Measurements from ENCODE around the gene FASTKD1.
"Not testable (repeated sequence)": the region's sequence is repeated elsewhere in the genome, so short reads cannot be mapped to it uniquely, and the experiment has no call there.

Gene FASTKD1, protein sequence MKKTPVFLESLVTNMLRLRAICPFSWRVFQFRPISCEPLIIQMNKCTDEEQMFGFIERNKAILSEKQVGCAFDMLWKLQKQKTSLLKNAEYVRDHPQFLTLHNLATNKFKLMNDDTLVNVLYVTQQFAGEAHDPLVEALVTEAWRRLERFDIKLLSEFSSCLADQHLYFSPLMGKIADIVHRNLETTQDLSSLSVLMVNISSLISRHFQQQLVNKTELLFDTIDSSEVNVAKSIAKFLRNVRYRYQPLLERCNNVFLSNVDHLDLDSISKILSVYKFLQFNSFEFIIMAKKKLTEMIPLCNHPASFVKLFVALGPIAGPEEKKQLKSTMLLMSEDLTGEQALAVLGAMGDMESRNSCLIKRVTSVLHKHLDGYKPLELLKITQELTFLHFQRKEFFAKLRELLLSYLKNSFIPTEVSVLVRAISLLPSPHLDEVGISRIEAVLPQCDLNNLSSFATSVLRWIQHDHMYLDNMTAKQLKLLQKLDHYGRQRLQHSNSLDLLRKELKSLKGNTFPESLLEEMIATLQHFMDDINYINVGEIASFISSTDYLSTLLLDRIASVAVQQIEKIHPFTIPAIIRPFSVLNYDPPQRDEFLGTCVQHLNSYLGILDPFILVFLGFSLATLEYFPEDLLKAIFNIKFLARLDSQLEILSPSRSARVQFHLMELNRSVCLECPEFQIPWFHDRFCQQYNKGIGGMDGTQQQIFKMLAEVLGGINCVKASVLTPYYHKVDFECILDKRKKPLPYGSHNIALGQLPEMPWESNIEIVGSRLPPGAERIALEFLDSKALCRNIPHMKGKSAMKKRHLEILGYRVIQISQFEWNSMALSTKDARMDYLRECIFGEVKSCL

DNA sequence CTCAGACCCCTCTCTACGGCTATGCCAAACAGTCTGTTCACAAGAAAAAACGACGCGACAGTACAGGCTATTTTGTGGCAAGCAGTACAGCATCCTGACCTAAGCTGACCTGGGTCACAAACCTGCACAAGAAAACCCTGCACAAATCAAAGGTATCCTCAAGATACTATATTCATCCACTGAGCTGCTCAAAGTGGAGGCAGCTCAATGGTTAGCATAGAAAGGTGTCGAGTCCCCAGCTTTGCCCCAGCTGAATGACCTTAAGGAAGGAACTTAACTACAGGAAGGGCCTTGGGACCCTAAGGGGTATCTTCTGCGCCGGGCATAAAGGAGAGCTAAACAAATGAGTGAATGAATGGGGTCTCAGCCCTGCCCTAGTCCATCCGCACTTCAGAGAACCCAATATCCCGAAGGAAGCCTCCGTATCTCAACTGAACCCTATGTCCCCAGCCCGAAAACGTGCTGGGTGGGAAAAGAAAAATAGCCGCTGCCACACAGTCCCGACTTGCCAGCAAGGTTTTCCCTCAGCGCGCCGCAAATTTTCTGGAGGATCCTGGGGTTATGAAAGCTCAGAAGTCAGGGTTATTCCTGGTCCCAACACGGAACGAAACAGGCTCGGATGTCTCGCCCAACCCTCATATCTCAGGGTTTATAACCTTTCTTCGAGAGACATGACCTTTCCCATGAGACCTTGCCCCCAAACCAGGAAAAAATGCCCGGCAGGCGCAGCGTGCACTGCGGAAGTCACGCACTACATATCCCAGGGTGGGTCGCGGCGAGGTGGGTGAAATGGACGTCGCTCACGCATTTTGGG is at the start of gene FASTKD1:
TSS of gene FASTKD1 (minus strand) at position 706 of the 814 bp plus-strand sequence. CDS start 1,836 bp downstream, outside the sequence.
- DNase-seq (ENCODE audit: low read depth), result peak; percentile 76

DNA sequence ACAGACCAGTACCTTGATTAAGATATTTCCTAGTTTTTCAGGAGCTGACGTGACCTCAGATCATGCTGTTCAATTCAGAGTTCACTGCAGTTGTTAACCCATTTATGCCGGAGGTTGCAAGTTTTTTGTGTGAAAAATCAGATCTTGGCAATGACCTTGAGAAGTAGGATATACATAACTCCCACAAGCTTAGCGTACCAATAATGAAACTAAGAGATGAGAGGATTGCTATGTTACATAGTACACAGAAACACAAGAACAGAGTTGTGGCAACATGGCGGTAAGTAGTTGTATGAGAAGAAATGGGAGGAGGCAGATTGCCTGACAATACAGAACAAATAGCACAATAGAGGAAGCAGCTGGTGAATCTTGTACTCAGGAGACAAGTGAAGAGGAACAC is 49.6 kb upstream of the FASTKD1 start:
- DNase-seq (ENCODE audit: low read depth), result no peak

DNA sequence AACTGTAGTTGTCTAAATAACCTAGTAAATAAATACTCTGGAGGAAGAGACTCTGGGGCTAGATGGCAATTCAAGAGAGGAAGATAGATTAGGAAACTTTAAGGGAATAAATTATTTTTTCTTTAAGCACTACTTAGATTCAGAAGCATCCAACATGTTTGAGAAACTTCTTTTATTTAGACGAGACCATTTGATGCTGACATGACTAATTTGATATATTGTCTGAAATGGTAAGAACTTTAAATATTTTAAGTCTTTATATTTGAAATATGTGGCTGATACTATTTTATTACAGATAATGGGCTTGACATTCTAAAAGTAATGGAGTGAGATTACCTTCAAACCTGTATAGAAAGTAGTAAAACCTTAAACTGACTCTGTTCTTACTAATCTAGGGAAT is 46.8 kb upstream of the FASTKD1 start:
- DNase-seq (ENCODE audit: low read depth), result no peak

DNA sequence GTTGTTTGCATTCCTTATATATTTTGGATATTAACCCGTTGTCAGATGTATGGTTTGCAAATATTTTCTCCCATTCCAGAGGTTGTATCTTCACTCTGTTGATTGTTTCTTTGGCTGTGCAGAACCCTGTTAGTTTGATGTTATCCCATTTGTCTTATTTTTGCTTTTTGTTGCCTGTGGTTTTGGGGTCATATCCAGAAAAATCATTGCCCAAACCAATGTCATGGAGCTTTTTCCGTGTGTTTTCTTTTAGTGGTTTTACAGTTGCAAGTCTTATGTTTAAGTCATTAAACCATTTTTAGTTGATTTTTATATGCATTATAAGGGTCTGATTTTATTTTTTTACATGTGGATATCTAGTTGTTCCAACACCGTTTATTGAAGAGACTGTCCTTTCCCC is 46.3 kb upstream of the FASTKD1 start:
- DNase-seq (ENCODE audit: low read depth), result no peak

DNA sequence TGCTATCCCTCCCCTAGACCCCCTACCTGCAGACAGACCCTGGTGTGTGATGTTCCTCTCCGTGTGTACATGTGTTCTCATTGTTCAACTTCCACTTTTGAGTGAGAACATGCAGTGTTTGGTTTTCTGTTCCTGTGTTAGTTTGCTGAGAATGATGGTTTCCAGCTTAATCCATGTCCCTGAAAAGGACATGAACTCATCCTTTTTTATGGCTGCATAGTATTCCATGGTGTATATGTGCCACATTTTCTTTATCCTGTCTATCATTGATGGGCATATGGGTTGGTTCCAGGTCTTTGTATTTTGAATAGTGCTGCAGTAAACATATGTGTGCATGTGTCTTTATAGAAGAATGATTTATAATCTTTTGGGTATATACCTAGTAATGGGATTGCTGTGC is 42.3 kb upstream of the FASTKD1 start:
- not testable (repeated sequence) for DNase-seq (ENCODE audit: low read depth)

DNA sequence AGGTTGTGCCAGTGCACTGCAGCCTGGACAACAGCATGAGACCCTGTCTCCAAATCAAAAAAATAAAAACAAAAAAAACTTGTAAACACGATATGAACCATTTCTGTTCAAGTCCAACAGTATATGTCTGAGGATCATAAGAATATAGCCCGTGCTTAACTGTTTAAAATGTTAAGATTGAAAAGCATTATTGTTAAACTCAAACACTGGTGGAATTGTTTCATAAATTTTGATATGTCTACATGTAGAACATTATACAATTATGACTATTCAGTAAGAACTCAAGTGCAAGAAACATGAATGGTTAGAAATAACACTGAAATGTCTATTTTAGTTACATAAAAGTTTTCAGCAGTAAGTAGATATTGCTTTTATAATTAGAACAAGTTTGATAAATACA is 40.2 kb upstream of the FASTKD1 start:
- DNase-seq (ENCODE audit: low read depth), result no peak

DNA sequence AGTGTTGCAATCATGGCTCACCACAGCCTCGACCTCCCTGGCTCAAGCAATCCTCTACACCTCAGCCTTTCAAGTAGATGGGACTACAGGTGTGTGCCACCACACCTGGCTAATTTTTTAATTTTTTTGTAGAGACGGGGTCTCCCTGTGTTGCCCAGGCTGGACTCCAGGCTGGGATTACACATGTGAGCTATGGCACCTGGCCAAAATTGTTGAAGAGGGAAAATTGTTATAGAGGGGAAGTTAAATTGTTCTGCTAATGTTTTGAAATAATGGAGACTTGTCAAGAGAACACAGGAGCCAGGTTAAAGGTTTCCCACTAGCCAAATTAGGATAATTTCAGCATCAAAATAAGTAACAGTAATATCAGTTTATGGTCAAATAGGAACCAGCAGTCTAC is 35.6 kb upstream of the FASTKD1 start:
- no peak for DNase-seq (ENCODE audit: low read depth)

DNA sequence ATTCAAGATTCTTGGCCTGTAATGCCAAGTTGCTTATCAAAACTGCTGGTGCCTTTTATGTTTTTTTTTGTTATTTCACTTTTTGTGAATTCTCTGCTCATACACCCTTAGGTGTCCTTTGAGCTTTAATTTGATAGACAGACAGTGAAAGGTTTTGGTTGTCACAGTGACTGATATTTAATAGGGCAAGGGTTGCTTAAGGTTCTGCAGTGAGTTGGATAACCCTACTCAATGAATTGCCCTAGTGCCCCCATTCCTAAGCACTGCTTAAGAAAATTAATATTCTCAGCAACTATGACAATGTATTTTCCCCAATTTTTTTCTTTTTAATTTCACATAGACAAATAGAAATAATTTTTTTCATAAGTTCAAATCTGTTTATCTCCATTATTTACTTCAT is 25.9 kb upstream of the FASTKD1 start:
- no peak for DNase-seq (ENCODE audit: low read depth)

DNA sequence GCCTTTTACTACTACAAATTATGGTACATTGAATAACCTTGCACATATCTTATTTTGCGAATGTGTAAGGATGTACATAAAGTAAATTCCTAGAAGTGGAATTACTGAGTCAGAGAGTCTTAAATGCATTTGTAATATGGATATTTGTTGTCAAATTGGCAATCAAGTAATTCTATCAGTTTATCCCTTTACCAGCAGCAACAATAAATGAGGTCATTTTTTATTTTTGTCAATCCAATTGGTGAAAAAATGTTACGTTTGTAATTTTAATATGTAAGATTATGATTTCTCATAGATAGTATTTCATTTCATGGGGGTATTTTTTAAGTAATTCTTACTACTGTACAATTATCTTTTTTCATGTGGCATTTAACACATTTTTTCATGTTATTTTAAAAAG is 25.3 kb upstream of the FASTKD1 start:
- DNase-seq (ENCODE audit: low read depth), result no peak

DNA sequence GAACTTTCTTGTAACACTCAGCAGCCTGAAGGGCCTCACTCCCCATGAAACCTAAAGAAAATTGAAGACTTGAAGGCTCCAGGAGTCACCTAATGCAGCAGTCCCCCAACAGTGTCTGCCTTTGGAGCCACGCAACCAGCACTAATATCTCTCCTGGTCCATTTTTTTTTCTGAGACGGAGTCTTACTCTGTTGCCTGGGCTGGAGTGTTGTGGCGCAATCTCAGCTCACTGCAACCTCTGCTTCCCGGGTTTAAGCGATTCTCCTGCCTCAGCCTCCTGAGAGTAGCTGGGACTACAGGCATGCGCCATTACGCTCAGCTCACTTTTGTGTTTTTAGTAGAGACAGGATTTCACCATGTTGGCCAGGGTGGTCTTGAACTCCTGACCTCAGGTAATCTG is 22.9 kb upstream of the FASTKD1 start:
- not testable (repeated sequence) for DNase-seq (ENCODE audit: low read depth)

DNA sequence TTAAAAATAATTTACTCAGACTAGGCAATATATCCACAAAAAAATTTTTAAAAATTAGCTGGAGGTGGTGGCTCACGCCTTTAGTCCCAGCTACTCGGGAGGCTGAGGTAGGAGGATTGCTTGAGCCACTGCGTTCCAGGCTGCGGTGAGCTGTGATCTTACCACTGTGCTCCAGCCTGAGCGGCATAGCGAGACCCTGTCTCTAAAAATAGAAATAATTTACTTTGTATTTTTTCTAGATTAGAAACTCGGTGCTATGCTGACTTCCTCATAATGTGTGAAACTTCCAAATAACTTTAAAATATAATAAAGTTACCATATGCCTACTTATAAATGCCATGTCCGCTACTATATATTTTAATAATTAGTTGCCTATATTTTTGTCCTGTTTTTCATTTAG is 17.1 kb upstream of the FASTKD1 start:
- DNase-seq (ENCODE audit: low read depth), result no peak

DNA sequence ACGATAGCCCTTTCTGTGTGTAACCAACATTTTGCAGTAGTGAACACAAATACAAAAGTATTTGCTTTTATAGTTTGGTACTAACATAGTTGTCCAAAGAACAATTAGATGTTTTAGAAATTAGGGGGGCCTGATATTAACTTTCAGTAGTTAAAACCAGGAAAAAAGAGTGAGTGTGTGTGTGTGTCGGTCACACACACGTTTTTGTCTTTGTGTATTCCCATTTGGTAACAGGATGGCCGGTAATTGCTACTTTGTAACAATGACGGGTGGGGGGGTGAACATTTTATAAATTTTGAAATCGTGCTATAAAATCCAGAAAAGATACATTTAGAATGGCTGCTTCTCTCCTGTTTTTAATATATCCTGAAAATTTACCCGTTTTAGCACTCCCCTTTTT is 12.0 kb upstream of the FASTKD1 start:
- DNase-seq (ENCODE audit: low read depth), result no peak

DNA sequence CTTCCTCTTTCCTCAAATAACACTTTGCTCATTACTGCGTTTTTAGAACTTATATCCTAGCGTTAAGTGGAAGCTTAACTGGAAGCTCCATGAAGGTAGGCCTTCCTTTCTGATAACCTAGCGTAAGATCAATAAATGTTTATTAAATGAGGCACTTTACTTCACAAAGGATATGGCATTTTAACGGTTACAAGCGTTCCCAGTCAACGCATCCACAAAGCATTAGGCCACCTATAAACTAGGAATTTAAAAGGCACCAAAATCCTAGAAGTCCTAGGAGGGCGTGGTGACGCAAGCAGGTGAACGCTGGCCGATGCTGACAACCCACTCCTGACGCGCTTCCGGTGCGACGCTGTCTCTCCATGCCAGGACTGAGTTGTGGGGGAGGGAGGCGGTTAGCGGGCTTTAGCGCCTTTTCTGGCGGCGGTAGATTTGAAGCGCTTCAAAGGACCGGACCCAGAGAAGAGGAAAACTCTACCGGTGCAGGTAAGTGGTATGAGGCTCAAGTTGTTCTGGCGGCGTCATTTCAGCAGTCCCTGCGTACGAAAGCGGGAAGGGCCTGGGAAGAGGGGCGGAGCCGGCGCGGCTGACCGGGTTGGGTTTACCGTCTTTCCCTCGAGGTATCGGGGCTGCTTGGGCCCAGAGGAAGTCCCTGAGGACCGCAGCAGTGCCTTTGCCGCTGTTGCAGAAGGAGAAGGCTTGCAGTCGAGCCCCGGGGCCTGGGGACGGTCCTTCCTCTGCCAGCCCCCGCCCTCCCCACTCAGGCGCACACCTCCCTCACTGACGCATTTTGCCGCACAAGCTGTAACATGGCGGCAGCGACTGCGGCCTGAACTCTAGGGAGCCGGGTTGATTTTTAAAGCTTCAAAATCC is 10.6 kb upstream of the FASTKD1 start, which contains the start of gene PPIG:
TSS of gene PPIG (plus strand) at position 347 of the 873 bp plus-strand sequence. CDS start 19,691 bp downstream, outside the sequence.
- DNase-seq (ENCODE audit: low read depth), result peak; percentile 78

DNA sequence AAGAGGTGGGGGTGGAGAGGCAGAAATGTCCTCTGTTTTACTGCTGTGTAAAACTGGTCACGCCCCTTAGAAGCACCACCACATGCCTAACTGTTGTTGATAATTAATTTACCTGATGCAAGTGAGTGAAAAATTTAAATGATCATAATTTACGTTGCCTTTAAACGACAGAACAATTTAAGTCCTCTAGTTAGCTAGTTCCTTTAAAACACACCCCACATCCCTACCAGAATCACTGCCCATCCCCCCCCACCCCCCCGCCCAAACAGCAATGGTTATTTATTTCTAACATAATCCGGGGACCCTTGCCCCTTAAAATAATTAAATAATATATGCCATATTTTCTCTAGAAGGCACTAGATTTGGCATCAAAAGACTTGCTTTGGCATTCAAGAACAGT is 9.9 kb upstream of the FASTKD1 start:
- DNase-seq (ENCODE audit: low read depth), result no peak

DNA sequence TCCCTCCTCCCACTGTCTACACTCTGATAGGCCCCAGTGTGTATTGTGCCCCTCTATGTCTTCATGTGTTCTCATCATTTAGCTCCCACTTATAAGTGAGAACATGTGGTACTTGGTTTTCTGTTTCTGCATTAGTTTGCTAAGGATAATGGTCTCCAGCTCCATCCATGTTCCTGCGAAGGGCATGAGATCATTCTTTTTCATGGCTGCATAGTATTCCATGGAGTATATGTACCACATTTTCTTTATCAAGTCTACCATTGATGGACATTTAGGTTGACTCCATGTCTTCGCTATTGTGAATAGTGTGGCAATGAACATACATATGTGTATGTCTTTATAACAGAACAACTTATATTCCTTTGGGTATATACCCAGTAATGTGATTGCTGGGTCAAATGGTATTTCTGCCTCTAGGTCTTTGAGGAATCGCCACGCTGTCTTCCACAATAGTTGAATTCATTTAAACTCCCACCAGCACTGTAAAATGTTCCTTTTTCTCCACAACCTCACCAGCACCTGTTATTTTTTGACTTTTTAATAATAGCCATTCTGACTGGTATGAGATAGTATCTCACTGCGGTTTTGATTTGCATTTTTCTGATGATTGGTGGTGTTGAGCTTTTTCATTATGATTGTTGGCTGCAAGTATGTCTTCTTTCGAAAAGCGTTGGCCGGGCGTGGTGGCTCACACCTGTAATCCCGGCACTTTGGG is 9.0 kb upstream of the FASTKD1 start:
- DNase-seq (ENCODE audit: low read depth), result not testable (repeated sequence)

DNA sequence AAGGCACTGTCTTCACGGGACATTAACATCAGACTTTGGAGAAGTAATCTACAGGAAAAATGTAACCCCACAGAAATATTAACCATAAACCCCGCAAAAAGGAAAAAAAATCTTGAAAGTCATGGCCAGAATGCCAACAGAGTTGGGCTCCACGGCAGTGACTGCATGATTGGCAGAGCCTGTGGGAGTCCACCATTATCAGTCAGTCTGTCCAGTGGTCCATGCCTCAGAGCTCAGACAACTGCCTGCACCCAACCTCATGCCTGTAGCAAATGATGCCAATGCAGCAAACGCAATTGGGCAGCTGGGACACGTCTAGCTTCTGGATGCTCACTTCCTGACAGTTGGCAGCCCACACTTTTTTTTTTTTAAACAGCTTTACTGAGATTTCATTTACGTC is 5.4 kb upstream of the FASTKD1 start:
- no peak for DNase-seq (ENCODE audit: low read depth)

DNA sequence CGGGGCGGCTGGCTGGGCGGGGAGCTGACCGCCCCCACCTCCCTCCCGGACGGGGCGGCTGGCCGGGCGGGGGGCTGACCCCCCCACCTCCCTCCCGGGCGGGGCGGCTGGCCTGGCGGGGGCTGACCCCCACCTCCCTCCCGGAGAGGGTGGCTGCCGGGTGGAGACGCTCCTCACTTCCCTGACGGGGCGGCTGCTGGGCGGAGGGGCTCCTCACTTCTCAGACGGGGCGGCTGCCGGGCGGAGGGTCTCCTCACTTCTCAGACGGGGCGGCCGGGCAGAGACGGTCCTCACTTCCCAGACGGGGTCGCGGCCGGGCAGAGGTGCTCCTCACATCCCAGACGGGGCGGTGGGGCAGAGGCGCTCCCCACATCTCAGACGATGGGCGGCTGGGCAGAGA is 1.6 kb upstream of the FASTKD1 start:
- DNase-seq (ENCODE audit: low read depth), result not testable (repeated sequence)

DNA sequence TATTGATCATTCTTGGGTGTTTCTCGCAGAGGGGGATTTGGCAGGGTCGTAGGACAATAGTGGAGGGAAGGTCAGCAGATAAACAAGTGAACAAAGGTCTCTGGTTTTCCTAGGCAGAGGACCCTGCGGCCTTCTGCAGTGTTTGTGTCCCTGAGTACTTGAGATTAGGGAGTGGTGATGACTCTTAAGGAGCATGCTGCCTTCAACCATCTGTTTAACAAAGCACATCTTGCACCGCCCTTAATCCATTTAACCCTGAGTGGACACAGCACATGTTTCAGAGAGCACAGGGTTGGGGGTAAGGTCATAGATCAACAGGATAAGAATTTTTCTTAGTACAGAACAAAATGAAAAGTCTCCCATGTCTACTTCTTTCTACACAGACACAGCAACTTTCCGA is 874 bp upstream of the FASTKD1 start:
- DNase-seq (ENCODE audit: low read depth), result not testable (repeated sequence)

DNA sequence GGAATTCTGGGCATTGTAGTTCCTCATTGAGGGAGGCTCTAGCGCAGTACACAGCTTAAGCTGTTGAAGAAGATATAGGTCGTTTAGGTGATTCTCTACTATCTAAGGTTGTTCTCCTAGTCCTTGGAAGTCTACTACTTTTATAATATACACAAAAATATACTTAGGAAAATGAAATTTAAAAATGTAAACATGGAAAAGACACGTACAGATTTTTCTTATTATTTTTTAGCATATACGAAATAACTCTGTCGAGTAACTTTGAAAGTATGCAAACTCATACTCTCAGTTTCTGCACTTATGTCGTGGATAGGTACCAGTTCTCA is 272 bp upstream of the FASTKD1 start:
- DNase-seq (ENCODE audit: low read depth), result no peak

DNA sequence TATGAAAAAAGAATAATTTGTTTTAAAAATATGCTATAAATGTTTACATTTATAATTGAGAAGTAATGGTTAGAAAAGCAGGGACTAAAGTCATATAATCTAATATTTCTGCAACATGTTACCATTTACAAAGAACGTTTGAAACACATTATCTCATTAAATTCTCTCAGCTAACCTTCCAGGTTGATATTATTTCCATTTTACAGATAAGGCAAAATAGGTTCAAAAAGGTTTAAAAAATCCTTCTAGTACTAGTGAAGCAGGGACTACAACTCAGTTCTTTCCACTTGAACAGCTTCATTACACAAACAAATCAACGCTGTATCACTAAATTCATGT is 875 bp downstream of the FASTKD1 start:
- no peak for DNase-seq (ENCODE audit: low read depth)

DNA sequence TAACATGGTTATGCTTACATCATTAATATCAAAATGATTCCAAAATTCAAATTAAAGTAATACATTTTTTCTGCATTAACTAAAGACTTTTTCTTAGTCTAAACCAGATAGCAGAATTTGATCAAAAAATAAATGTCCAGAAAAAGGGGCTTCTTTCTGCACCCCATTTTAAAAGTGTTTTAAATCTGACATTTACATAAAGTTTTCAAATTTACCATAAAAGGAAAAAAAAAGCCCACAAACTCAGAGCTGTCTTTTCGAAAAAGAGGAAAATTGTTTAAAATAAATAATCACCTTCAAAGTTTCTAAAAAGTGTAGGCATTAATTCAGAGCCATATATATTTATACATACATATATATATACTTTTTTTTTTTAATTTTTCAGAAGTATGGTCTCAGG is 1.5 kb downstream of the FASTKD1 start:
- no peak for DNase-seq (ENCODE audit: low read depth)

All from stimulated activated CD8-positive, alpha-beta memory T cell treated with anti-CD3 and anti-CD28 coated beads, Interleukin-12 subunit alpha, Interleukin-12 subunit beta, amount 100 ng/mL, for 1 hour (primary cell).